K562 (cell line): Measurements from ENCODE around the gene USP10. TPM values are rescaled to one million over a fixed set of nuclear protein-coding genes. Genes with fewer than 3 reads are reported as not detected.
A peak's percentile ranks its signal among the peaks of the same experiment; 100 is the strongest.

Experiments used
- L3MBTL2 ChIP-seq: fragments of 450-650 bp; IDR thresholded peaks from 2 replicates; pipeline ENCODE4 v1.6.1; 2016; ENCODE audit warnings: mild to moderate bottlenecking, moderate library complexity
- PML ChIP-seq: IDR thresholded peaks from 2 replicates; pipeline ENCODE4 v1.6.1; 2012; ENCODE audit warnings: low read length, inconsistent platforms
- TEAD1 ChIP-seq, 2 experiments: fragments of 450-650 bp in 1 of 2; sonication (generic) in 1 of 2; formaldehyde crosslinking; IDR thresholded peaks; 2 replicates each; pipeline versions ENCODE4 v1.4.0 to v1.8.0; 2020 to 2022; ENCODE audit warnings: mild to moderate bottlenecking in 2 of 2, missing genetic modification reagents in 1 of 2
- TEAD4 ChIP-seq, 2 experiments: sonication (generic) in 1 of 2; formaldehyde crosslinking in 1 of 2; IDR thresholded peaks; 2 replicates each; pipeline versions ENCODE4 v1.6.1 to v1.8.0; 2012 to 2022; ENCODE audit warnings: borderline replicate concordance in 1 of 2, inconsistent platforms in 1 of 2, low read length in 1 of 2, mild to moderate bottlenecking in 1 of 2, missing genetic modification reagents in 1 of 2
- ZNF175 ChIP-seq: fragments of 200-800 bp; sonication (Bioruptor generic); IDR thresholded peaks from 2 replicates; pipeline ENCODE4 v1.6.1; 2016; ENCODE audit warnings: low read depth, mild to moderate bottlenecking, missing genetic modification characterization, missing compliant biosample characterization
- ZSCAN32 ChIP-seq: fragments of 450-650 bp; formaldehyde crosslinking; IDR thresholded peaks from 2 replicates; pipeline ENCODE4 v1.4.0; 2020; ENCODE audit warnings: mild to moderate bottlenecking, moderate library complexity
- polyA plus RNA-seq, 8 experiments: library from polyadenylated mRNA; depleted of rRNA in 4 of 8; stranded (reverse) in 5 of 8; unstranded in 3 of 8; fragments of >200 nt; fragmentation: Nextera tagmentation in 2 of 8; fragmentation: Illumina TruSeq in 1 of 8; extraction: Ambion mirVana in 2 of 8; extraction: Trizol in 1 of 8; gene quantifications; 2 replicates each; pipeline versions ENCODE4 v1.2.1 to v1.2.3, GENCODE V29; 2011 to 2014; ENCODE audit warnings: inconsistent platforms in 1 of 8, missing spikeins in 1 of 8
- total RNA-seq, 7 experiments: library from RNA; depleted of rRNA in 6 of 7; stranded (reverse); fragments of >200 nt in 6 of 7; fragmentation: Illumina TruSeq in 2 of 7; extraction: Trizol in 2 of 7; gene quantifications; 2 replicates each; pipeline versions ENCODE4 v1.2.1 to v1.2.3, GENCODE V29; 2011 to 2021; ENCODE audit warnings: low replicate concordance in 1 of 7
- TF ChIP-seq, protein P1 (sequence below), 2 experiments: IDR thresholded peaks; 2 replicates each; pipeline ENCODE4 v1.6.1; 2012; ENCODE audit warnings: improper control_type of control experiment in 2 of 2, low read depth in 2 of 2, low read length in 2 of 2, borderline replicate concordance in 1 of 2
- TF ChIP-seq, protein P2 (sequence below): fragments of 450-650 bp; IDR thresholded peaks from 2 replicates; pipeline ENCODE4 v1.6.1; 2017; ENCODE audit warnings: mild to moderate bottlenecking, moderate library complexity
- TF ChIP-seq, protein P3 (sequence below): fragments of 250-450 bp; sonication (Bioruptor Pico); IDR thresholded peaks from 2 replicates; pipeline ENCODE4 v1.5.0; 2021; ENCODE audit warnings: mild to moderate bottlenecking, borderline replicate concordance
- TF ChIP-seq, protein P4 (sequence below): fragments of 450-650 bp; IDR thresholded peaks from 2 replicates; pipeline ENCODE4 v1.6.1; 2017; ENCODE audit warnings: antibody characterized with exemption, mild to moderate bottlenecking
- TF ChIP-seq, protein P5 (sequence below), 2 experiments: fragments of 450-650 bp; conservative IDR thresholded peaks; 2 replicates each; pipeline ENCODE4 v1.6.1; 2017; ENCODE audit warnings: mild to moderate bottlenecking in 2 of 2, moderate library complexity in 2 of 2
- TF ChIP-seq, protein P6 (sequence below): fragments of 250-450 bp; sonication (Bioruptor Pico); IDR thresholded peaks from 2 replicates; pipeline ENCODE4 v1.4.0; 2020

USP10 gene
- total and polyA plus RNA-seq, 9 of the 15 experiments (the other 6 are each of a cell fraction or from before 2014, with no cell fraction given), result 61.7 to 197 (median 116) TPM

DNA sequence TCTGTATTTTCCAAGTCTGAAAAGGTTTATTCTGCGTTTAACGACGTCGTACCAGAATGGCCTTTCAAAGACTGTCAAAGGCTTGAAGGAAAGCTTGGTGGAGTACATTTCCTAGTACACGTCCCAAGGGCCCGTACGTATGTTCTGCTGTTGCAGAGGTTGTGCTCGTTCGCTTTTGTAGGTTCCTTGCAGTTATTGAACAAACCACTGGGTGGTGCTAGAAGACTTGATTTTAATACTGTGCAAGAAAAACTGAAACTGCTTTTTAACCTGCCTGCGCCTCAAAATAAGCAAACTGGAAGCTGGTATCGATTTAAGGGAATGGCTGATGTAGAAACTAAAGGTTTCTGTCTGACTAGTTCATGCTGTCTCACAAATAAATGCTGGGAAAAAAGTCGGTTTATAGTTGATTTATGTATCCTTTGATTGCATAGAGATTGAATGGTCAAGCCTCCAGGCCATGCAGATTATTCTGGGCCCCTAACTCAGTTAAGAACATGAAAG is 54.6 kb downstream of the USP10 start (continued):
- TF ChIP-seq, protein P1, sequence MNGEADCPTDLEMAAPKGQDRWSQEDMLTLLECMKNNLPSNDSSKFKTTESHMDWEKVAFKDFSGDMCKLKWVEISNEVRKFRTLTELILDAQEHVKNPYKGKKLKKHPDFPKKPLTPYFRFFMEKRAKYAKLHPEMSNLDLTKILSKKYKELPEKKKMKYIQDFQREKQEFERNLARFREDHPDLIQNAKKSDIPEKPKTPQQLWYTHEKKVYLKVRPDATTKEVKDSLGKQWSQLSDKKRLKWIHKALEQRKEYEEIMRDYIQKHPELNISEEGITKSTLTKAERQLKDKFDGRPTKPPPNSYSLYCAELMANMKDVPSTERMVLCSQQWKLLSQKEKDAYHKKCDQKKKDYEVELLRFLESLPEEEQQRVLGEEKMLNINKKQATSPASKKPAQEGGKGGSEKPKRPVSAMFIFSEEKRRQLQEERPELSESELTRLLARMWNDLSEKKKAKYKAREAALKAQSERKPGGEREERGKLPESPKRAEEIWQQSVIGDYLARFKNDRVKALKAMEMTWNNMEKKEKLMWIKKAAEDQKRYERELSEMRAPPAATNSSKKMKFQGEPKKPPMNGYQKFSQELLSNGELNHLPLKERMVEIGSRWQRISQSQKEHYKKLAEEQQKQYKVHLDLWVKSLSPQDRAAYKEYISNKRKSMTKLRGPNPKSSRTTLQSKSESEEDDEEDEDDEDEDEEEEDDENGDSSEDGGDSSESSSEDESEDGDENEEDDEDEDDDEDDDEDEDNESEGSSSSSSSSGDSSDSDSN (IDR thresholded peaks at IDR 0.05; ENCODE audit: borderline replicate concordance in 1 of 2, low read depth in 2 of 2, low read length in 2 of 2), result 0 out of 4 replicates have a peak, but pooled peaks of 1 of the 2 experiments have one; percentile 53
- TF ChIP-seq, protein P2, sequence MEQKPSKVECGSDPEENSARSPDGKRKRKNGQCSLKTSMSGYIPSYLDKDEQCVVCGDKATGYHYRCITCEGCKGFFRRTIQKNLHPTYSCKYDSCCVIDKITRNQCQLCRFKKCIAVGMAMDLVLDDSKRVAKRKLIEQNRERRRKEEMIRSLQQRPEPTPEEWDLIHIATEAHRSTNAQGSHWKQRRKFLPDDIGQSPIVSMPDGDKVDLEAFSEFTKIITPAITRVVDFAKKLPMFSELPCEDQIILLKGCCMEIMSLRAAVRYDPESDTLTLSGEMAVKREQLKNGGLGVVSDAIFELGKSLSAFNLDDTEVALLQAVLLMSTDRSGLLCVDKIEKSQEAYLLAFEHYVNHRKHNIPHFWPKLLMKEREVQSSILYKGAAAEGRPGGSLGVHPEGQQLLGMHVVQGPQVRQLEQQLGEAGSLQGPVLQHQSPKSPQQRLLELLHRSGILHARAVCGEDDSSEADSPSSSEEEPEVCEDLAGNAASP, result no peak
- TF ChIP-seq PML, result 0 out of 2 replicates have a peak, but pooled peaks have one; percentile 32
- TF ChIP-seq, protein P3, sequence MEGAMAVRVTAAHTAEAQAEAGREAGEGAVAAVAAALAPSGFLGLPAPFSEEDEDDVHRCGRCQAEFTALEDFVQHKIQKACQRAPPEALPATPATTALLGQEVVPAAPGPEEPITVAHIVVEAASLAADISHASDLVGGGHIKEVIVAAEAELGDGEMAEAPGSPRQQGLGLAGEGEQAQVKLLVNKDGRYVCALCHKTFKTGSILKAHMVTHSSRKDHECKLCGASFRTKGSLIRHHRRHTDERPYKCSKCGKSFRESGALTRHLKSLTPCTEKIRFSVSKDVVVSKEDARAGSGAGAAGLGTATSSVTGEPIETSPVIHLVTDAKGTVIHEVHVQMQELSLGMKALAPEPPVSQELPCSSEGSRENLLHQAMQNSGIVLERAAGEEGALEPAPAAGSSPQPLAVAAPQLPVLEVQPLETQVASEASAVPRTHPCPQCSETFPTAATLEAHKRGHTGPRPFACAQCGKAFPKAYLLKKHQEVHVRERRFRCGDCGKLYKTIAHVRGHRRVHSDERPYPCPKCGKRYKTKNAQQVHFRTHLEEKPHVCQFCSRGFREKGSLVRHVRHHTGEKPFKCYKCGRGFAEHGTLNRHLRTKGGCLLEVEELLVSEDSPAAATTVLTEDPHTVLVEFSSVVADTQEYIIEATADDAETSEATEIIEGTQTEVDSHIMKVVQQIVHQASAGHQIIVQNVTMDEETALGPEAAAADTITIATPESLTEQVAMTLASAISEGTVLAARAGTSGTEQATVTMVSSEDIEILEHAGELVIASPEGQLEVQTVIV (CRISPR knock-in tag), result no peak
- TF ChIP-seq TEAD1 (CRISPR knock-in tag; IDR thresholded peaks at IDR 0.05), result no peak
- TF ChIP-seq, protein P4, sequence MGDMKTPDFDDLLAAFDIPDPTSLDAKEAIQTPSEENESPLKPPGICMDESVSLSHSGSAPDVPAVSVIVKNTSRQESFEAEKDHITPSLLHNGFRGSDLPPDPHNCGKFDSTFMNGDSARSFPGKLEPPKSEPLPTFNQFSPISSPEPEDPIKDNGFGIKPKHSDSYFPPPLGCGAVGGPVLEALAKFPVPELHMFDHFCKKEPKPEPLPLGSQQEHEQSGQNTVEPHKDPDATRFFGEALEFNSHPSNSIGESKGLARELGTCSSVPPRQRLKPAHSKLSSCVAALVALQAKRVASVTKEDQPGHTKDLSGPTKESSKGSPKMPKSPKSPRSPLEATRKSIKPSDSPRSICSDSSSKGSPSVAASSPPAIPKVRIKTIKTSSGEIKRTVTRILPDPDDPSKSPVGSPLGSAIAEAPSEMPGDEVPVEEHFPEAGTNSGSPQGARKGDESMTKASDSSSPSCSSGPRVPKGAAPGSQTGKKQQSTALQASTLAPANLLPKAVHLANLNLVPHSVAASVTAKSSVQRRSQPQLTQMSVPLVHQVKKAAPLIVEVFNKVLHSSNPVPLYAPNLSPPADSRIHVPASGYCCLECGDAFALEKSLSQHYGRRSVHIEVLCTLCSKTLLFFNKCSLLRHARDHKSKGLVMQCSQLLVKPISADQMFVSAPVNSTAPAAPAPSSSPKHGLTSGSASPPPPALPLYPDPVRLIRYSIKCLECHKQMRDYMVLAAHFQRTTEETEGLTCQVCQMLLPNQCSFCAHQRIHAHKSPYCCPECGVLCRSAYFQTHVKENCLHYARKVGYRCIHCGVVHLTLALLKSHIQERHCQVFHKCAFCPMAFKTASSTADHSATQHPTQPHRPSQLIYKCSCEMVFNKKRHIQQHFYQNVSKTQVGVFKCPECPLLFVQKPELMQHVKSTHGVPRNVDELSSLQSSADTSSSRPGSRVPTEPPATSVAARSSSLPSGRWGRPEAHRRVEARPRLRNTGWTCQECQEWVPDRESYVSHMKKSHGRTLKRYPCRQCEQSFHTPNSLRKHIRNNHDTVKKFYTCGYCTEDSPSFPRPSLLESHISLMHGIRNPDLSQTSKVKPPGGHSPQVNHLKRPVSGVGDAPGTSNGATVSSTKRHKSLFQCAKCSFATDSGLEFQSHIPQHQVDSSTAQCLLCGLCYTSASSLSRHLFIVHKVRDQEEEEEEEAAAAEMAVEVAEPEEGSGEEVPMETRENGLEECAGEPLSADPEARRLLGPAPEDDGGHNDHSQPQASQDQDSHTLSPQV, result no peak
- TF ChIP-seq, protein P5, sequence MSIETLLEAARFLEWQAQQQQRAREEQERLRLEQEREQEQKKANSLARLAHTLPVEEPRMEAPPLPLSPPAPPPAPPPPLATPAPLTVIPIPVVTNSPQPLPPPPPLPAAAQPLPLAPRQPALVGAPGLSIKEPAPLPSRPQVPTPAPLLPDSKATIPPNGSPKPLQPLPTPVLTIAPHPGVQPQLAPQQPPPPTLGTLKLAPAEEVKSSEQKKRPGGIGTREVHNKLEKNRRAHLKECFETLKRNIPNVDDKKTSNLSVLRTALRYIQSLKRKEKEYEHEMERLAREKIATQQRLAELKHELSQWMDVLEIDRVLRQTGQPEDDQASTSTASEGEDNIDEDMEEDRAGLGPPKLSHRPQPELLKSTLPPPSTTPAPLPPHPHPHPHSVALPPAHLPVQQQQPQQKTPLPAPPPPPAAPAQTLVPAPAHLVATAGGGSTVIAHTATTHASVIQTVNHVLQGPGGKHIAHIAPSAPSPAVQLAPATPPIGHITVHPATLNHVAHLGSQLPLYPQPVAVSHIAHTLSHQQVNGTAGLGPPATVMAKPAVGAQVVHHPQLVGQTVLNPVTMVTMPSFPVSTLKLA (conservative IDR thresholded peaks at IDR 0.05), result 0 out of 4 replicates have a peak, but pooled peaks of 1 of the 2 experiments have one; percentile 23
- peak; percentile 52 for TF ChIP-seq L3MBTL2
- TF ChIP-seq, protein P6, sequence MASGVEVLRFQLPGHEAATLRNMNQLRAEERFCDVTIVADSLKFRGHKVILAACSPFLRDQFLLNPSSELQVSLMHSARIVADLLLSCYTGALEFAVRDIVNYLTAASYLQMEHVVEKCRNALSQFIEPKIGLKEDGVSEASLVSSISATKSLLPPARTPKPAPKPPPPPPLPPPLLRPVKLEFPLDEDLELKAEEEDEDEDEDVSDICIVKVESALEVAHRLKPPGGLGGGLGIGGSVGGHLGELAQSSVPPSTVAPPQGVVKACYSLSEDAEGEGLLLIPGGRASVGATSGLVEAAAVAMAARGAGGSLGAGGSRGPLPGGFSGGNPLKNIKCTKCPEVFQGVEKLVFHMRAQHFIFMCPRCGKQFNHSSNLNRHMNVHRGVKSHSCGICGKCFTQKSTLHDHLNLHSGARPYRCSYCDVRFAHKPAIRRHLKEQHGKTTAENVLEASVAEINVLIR (CRISPR knock-in tag), result no peak
- peak; percentile 36; the same call in 1 of the 2 replicates for TF ChIP-seq TEAD4 (IDR thresholded peaks at IDR 0.05; ENCODE audit: low read length)
- TF ChIP-seq TEAD4 (CRISPR knock-in tag; IDR thresholded peaks at IDR 0.05; ENCODE audit: borderline replicate concordance), result no peak
- no peak for TF ChIP-seq ZSCAN32
- no peak for TF ChIP-seq ZNF175 (CRISPR knock-in tag)
